ENCODE data around the gene SYT3.
"Not testable (repeated sequence)": the region's sequence is repeated elsewhere in the genome, so short reads cannot be mapped to it uniquely, and the experiment has no call there.

The SYT3 gene

GRCh38 chr19:50602496-50602895 is 37.2 kb downstream of the SYT3 start:
- DNase-seq = no peak

- no peak for DNase-seq
These were observed 37.6 kb downstream of the SYT3 start for GRCh38 chr19:50602089-50602422.

GRCh38 chr19:50601407-50602088 is 38.1 kb downstream of the SYT3 start:
- no peak for DNase-seq

GRCh38 chr19:50599427-50599826 is 40.3 kb downstream of the SYT3 start:
- no peak for DNase-seq

- DNase-seq = no peak
These were observed 49.5 kb downstream of the SYT3 start for GRCh38 chr19:50590191-50590590.

- DNase-seq = not testable (repeated sequence)
These were observed 57.7 kb downstream of the SYT3 start for GRCh38 chr19:50581795-50582660.

- no peak for DNase-seq
These were observed 58.6 kb downstream of the SYT3 start for GRCh38 chr19:50580970-50581634.

- DNase-seq = no peak
These were observed 59.4 kb downstream of the SYT3 start for GRCh38 chr19:50580240-50580639.

GRCh38 chr19:50576769-50577168 is 62.9 kb downstream of the SYT3 start:
- not testable (repeated sequence) for DNase-seq

- DNase-seq = no peak
These were observed 65.8 kb downstream of the SYT3 start for GRCh38 chr19:50573741-50574461.
